Fibroblast of peridontal ligament (primary cell): ENCODE data around the gene VILL.
"Not testable (repeated sequence)": the region's sequence is repeated elsewhere in the genome, so short reads cannot be mapped to it uniquely, and the experiment has no call there.

Experiments
- DNase-seq: peaks from one replicate; pipeline ENCODE4 v3.0.0-alpha.2; 2010; ENCODE audit errors: extremely low read depth

VILL gene

GRCh38 chr3:38017445-38018295 lies 27.1 kb downstream of the VILL start:
- DNase-seq: no peak

- no peak for DNase-seq
These were observed 28.0 kb downstream of the VILL start for GRCh38 chr3:38018296-38019266.

- no peak for DNase-seq
These were observed 29.2 kb downstream of the VILL start for GRCh38 chr3:38019658-38020341.

- DNase-seq: no peak
These were observed 29.7 kb downstream of the VILL start for GRCh38 chr3:38020342-38020726.

- DNase-seq: no peak
These were observed 30.6 kb downstream of the VILL start for GRCh38 chr3:38021196-38021595.

GRCh38 chr3:38022301-38022700 lies 31.7 kb downstream of the VILL start:
- no peak for DNase-seq

GRCh38 chr3:38022896-38023709 lies 32.5 kb downstream of the VILL start:
- no peak for DNase-seq

GRCh38 chr3:38026856-38027255 lies 36.3 kb downstream of the VILL start:
- DNase-seq: no peak

GRCh38 chr3:38027466-38028465 lies 37.2 kb downstream of the VILL start:
- DNase-seq: no peak

- no peak for DNase-seq
These were observed 38.2 kb downstream of the VILL start for GRCh38 chr3:38028621-38029361.

GRCh38 chr3:38029400-38030125 lies 39.0 kb downstream of the VILL start, which contains the start of gene PLCD1:
Gene PLCD1 (minus strand): TSS chr3:38029642. CDS start chr3:38029539, 103 bp downstream.
- DNase-seq: peak; percentile 64

- no peak for DNase-seq
These were observed 39.8 kb downstream of the VILL start for GRCh38 chr3:38030126-38031021.

- DNase-seq: peak; percentile 26
These were observed 40.7 kb downstream of the VILL start for GRCh38 chr3:38031022-38031994.

GRCh38 chr3:38032328-38032865 lies 41.8 kb downstream of the VILL start:
- no peak for DNase-seq

- DNase-seq: not testable (repeated sequence)
These were observed 43.0 kb downstream of the VILL start for GRCh38 chr3:38033586-38033985.

GRCh38 chr3:38034335-38034734 lies 43.7 kb downstream of the VILL start:
- not testable (repeated sequence) for DNase-seq
